Endothelial cell of umbilical vein (primary cell): ENCODE results near the gene TMEM178B.

ENCODE experiments used
- CTCF ChIP-seq, 2 donors: IDR thresholded peaks; 1 replicate in 1 of 2; 2 replicates in 1 of 2; pipeline ENCODE4 v1.5.1; 2011; ENCODE audit warnings: low read length in 2 of 2, mild to moderate bottlenecking in 2 of 2, moderate library complexity in 2 of 2, control low read depth in 1 of 2, inconsistent platforms in 1 of 2, low read depth in 1 of 2; ENCODE audit not compliant: insufficient read depth in 1 of 2; ENCODE audit errors: extremely low read depth in 1 of 2
- EZH2 ChIP-seq: IDR thresholded peaks from 2 replicates; pipeline ENCODE4 v1.6.1; 2012; ENCODE audit warnings: borderline replicate concordance, low read depth, mild to moderate bottlenecking, moderate library complexity, low read length, inconsistent platforms; ENCODE audit not compliant: severe bottlenecking
- MAX ChIP-seq: IDR thresholded peaks from 2 replicates; pipeline ENCODE4 v1.6.1; 2011; ENCODE audit not compliant: insufficient read depth, insufficient read length
- POLR2A ChIP-seq: IDR thresholded peaks from 2 replicates; pipeline ENCODE4 v1.6.1; 2012; ENCODE audit warnings: low read depth, mild to moderate bottlenecking, control low read depth, low read length
- POLR2AphosphoS5 ChIP-seq: IDR thresholded peaks from 2 replicates; pipeline ENCODE4 v1.6.1; 2012; ENCODE audit warnings: low read depth, mild to moderate bottlenecking, control low read depth, low read length, moderate library complexity; ENCODE audit not compliant: insufficient read depth

GRCh38 chr7:141238596-141239243 is 164.9 kb downstream of the TMEM178B start:
- no peak for TF ChIP-seq CTCF (IDR thresholded peaks at IDR 0.05; ENCODE audit: extremely low read depth in 1 of 2, insufficient read depth in 1 of 2, low read depth in 1 of 2, low read length in 2 of 2)
- no peak for TF ChIP-seq POLR2A
- TF ChIP-seq POLR2AphosphoS5 = no peak
- no peak for TF ChIP-seq MAX
- no peak for TF ChIP-seq EZH2
